ENCODE results near the gene LRRC42. TPM values are rescaled to one million over a fixed set of nuclear protein-coding genes. Genes with fewer than 3 reads are reported as not detected.
"Not testable (repeated sequence)": the region's sequence is repeated elsewhere in the genome, so short reads cannot be mapped to it uniquely, and the experiment has no call there.

The LRRC42 gene
- total and polyA plus RNA-seq, 2 experiments from 2014 or later, result 39.3 to 49.6 TPM

GRCh38 chr1:53998223-53998622 lies 52.1 kb downstream of the LRRC42 start:
- no peaks in the 10 kb centered on the region for H3K9me3 ChIP-seq (ENCODE audit: low read depth)
- no peaks in the 10 kb centered on the region for H3K36me3 ChIP-seq
- H3K4me1 ChIP-seq (ENCODE audit: low read depth), result no peaks in the 10 kb centered on the region
- no peak overlapping the region for H3K4me3 ChIP-seq
- TF ChIP-seq CTCF (IDR thresholded peaks at IDR 0.05; ENCODE audit: low read depth, low read length), result no peak
- no peaks in the 10 kb centered on the region for H3K27me3 ChIP-seq
- no peak for DNase-seq (ENCODE audit: low read depth in 1 of 2, low spot score in 1 of 2)
- no peak overlapping the region for H3K27ac ChIP-seq

- TF ChIP-seq CTCF (IDR thresholded peaks at IDR 0.05; ENCODE audit: low read depth, low read length), result no peak
- no peaks in the 10 kb centered on the region for H3K27me3 ChIP-seq
- H3K27ac ChIP-seq, result no peak overlapping the region
- H3K36me3 ChIP-seq, result no peaks in the 10 kb centered on the region
- no peak overlapping the region for H3K4me3 ChIP-seq
- H3K9me3 ChIP-seq (ENCODE audit: low read depth), result no peaks in the 10 kb centered on the region
- DNase-seq (ENCODE audit: low read depth in 1 of 2, low spot score in 1 of 2), result no peak
- H3K4me1 ChIP-seq (ENCODE audit: low read depth), result no peaks in the 10 kb centered on the region
Observed at GRCh38 chr1:53999920-54000319, 53.8 kb downstream of the LRRC42 start.

- Histone ChIP-seq H3K9me3 (ENCODE audit: low read depth) (no peaks in the 10 kb centered on the region), H3K36me3 (no peaks in the 10 kb centered on the region), H3K4me3 (no peak overlapping the region), H3K27me3 (no peaks in the 10 kb centered on the region), H3K27ac (no peak overlapping the region), H3K4me1 (ENCODE audit: low read depth) (no peaks in the 10 kb centered on the region)
- TF ChIP-seq CTCF (IDR thresholded peaks at IDR 0.05; ENCODE audit: low read depth, low read length), result no peak
- no peak for DNase-seq (ENCODE audit: low read depth in 1 of 2, low spot score in 1 of 2)
Observed at GRCh38 chr1:54001591-54001990, 55.4 kb downstream of the LRRC42 start.

DNA sequence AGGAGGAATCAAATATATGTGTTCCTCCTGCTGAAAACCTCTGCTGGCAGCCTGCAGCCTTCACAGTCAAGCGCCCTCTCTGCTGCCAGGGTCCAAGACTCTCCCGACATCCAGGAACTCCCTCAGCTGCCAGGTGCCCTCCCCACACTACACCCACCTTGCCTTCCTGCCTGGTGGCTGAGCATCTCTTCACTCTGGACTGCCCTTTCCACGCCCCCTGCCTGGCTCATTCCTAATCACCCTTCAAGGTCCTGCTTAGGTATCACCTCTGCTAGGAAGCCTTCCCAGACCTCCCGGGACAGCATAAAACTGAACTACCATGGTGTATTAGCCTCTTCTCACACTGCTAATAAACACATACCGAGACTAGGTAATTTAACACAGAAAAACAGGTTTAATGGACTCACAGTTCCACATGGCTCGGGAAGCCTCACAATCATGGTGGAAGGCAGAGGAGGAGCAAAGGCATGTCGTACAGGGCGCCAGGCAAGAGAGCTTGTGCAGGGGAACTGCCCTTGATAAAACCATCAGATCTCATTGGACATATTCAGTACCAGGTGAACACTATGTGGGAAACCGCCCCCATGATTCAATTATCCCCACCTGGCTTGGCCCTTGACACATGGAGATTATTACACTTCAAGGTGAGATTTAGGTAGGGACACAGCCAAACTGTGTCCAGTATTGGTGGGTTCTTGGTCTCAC lies 56.5 kb downstream of the LRRC42 start:
- H3K27ac ChIP-seq, result no peak overlapping the region
- no peak for DNase-seq (ENCODE audit: low read depth in 1 of 2, low spot score in 1 of 2)
- no peaks in the 10 kb centered on the region for H3K27me3 ChIP-seq
- no peaks in the 10 kb centered on the region for H3K36me3 ChIP-seq
- H3K4me1 ChIP-seq (ENCODE audit: low read depth), result no peaks in the 10 kb centered on the region
- TF ChIP-seq CTCF (IDR thresholded peaks at IDR 0.05; ENCODE audit: low read depth, low read length), result no peak
- no peak overlapping the region for H3K4me3 ChIP-seq
- H3K9me3 ChIP-seq (ENCODE audit: low read depth), result no peaks in the 10 kb centered on the region

GRCh38 chr1:54003249-54003646 lies 57.1 kb downstream of the LRRC42 start:
- TF ChIP-seq CTCF (IDR thresholded peaks at IDR 0.05; ENCODE audit: low read depth, low read length), result no peak
- no peak overlapping the region for H3K27ac ChIP-seq
- no peak for DNase-seq (ENCODE audit: low read depth in 1 of 2, low spot score in 1 of 2)
- H3K36me3 ChIP-seq, result no peaks in the 10 kb centered on the region
- no peaks in the 10 kb centered on the region for H3K9me3 ChIP-seq (ENCODE audit: low read depth)
- no peaks in the 10 kb centered on the region for H3K27me3 ChIP-seq
- no peak overlapping the region for H3K4me3 ChIP-seq
- H3K4me1 ChIP-seq (ENCODE audit: low read depth), result no peaks in the 10 kb centered on the region

DNA sequence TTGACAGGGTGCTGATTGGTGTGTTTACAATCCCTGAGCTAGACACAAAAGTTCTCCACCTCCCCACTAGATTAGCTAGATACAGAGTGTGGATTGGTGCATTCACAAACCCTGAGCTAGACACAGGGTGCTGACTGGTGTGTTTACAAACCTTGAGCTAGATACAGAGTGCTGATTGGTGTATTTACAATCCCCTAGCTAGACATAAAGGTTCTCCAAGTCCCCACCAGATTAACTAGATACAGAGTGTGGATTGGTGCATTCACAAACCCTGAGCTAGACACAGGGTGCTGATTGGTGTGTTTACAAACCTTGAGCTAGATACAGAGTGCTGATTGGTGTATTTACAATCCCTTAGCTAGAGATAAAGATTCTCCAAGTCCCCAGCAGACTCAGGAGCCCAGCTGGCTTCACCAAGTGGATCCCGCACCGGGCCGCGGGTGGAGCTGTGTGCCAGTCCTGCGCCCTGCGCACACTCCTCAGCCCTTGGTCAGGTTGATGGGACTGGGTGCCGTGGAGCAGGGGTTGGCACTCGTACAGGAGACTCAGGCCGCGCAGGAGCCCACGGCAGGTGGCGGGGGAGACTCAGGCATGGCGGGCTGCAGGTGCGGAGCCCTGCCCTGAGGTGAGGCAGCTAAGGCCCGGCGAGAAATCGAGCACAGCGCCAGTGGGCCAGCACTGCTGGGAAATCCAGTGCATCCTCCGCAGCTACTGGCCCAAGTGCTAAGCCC lies 57.8 kb downstream of the LRRC42 start:
- not testable (repeated sequence) for H3K36me3 ChIP-seq; H3K27ac ChIP-seq; DNase-seq (ENCODE audit: low read depth in 1 of 2, low spot score in 1 of 2); H3K4me1 ChIP-seq (ENCODE audit: low read depth); H3K9me3 ChIP-seq (ENCODE audit: low read depth); H3K4me3 ChIP-seq; H3K27me3 ChIP-seq
